ENCODE measurements around the gene SP3. TPM values are rescaled to one million over a fixed set of nuclear protein-coding genes. Genes with fewer than 3 reads are reported as not detected.
A peak's percentile ranks its signal among the peaks of the same experiment; 100 is the strongest.

The SP3 gene
- total and polyA plus RNA-seq, 2 experiments from 2014 or later: 24.1 to 110 TPM

DNA sequence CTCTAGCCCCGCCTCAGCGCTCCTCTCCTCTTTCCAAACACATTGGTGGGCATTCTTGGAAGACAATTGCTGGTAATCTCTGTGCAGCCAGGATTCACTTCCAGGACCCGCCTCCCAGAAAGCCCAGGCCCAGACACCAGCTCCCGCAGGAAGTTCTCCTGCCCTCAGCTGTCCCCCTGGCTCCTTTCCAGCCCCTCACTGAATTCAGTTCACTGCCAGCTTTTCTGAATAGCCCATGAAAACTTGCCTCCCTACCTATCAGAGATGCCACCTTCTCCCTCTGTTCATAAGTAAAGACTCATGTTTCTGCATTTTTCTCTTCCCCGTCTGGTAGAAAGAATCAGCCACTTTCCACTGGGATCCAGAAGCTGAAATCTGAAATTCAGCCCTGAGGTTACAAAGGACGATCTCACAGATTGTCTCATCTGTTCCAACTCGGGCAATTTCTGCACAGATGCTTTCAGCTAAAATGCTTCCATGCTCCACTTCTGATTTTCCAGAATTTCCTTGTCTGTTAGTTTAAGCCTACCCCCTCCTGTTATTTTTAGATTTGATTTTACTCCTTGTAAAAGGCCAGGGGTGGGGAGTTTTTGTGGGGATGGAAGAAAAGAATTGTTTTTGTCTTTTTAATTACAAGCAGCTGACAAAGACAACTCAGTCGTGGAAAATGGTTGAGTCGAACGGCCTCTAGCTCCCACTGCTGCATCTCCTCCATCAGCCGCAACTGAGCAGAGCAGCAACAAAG lies 98.1 kb downstream of the SP3 start:
- DNase-seq (ENCODE audit: low spot score) (no peak), ATAC-seq (no peak)
- H3K36me3 Mint-ChIP-seq (ENCODE audit: low read depth): no peaks in the 10 kb centered on the region
- H3K4me2 ChIP-seq: no peak overlapping the region
- H2AFZ ChIP-seq: peak overlapping the region; percentile 76; the same call in 1 of the 2 replicates
- H3K27ac Mint-ChIP-seq: no peak overlapping the region
- H3K27me3 Mint-ChIP-seq (ENCODE audit: insufficient read depth, low read depth, poor library complexity): peaks cover 6% of the 10 kb centered on the region
- peaks cover 12% of the 10 kb centered on the region; the same call in 1 of the 2 replicates for H3K9me2 ChIP-seq (ENCODE audit: insufficient read depth)
- H3K4me3 Mint-ChIP-seq: no peak overlapping the region
- no peaks in the 10 kb centered on the region for H3K36me3 ChIP-seq (ENCODE audit: insufficient read depth)
- H3K9me3 Mint-ChIP-seq: no peaks in the 10 kb centered on the region
- no peak for TF ChIP-seq ZNF331 (CRISPR knock-in tag; IDR thresholded peaks at IDR 0.05; ENCODE audit: low read depth)
- TF ChIP-seq, protein P1, sequence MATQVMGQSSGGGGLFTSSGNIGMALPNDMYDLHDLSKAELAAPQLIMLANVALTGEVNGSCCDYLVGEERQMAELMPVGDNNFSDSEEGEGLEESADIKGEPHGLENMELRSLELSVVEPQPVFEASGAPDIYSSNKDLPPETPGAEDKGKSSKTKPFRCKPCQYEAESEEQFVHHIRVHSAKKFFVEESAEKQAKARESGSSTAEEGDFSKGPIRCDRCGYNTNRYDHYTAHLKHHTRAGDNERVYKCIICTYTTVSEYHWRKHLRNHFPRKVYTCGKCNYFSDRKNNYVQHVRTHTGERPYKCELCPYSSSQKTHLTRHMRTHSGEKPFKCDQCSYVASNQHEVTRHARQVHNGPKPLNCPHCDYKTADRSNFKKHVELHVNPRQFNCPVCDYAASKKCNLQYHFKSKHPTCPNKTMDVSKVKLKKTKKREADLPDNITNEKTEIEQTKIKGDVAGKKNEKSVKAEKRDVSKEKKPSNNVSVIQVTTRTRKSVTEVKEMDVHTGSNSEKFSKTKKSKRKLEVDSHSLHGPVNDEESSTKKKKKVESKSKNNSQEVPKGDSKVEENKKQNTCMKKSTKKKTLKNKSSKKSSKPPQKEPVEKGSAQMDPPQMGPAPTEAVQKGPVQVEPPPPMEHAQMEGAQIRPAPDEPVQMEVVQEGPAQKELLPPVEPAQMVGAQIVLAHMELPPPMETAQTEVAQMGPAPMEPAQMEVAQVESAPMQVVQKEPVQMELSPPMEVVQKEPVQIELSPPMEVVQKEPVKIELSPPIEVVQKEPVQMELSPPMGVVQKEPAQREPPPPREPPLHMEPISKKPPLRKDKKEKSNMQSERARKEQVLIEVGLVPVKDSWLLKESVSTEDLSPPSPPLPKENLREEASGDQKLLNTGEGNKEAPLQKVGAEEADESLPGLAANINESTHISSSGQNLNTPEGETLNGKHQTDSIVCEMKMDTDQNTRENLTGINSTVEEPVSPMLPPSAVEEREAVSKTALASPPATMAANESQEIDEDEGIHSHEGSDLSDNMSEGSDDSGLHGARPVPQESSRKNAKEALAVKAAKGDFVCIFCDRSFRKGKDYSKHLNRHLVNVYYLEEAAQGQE (IDR thresholded peaks at IDR 0.05; ENCODE audit: unreplicated experiment): no peak
- TF ChIP-seq CREB1 (CRISPR knock-in tag; IDR thresholded peaks at IDR 0.05; ENCODE audit: low read depth): no peak
- no peak for TF ChIP-seq ZNF114 (CRISPR knock-in tag; IDR thresholded peaks at IDR 0.05)
- TF ChIP-seq CTCF (conservative IDR thresholded peaks at IDR 0.05; ENCODE audit: low read depth in 2 of 2): no peak
- no peak for TF ChIP-seq EZH2phosphoT487 (IDR thresholded peaks at IDR 0.05; ENCODE audit: unreplicated experiment)
- no peak for TF ChIP-seq EZH2 (IDR thresholded peaks at IDR 0.05; ENCODE audit: low read depth, unreplicated experiment)
- TF ChIP-seq STAT1 (IDR thresholded peaks at IDR 0.05; ENCODE audit: unreplicated experiment): no peak
- TF ChIP-seq JUNB (IDR thresholded peaks at IDR 0.05; ENCODE audit: unreplicated experiment): no peak
- TF ChIP-seq ETS1 (IDR thresholded peaks at IDR 0.05): no peak
- TF ChIP-seq NANOG (IDR thresholded peaks at IDR 0.05; ENCODE audit: borderline replicate concordance): no peak
- no peak for TF ChIP-seq POLR2AphosphoS5 (IDR thresholded peaks at IDR 0.05; ENCODE audit: low read depth)
- no peak for TF ChIP-seq ZNF462 (CRISPR knock-in tag; IDR thresholded peaks at IDR 0.05)
- H3K4me1 Mint-ChIP-seq: peaks cover 6% of the 10 kb centered on the region
- H4K20me1 ChIP-seq (replicated peaks; ENCODE audit: insufficient read depth): no peaks in the 10 kb centered on the region
- H3K4me1 ChIP-seq (ENCODE audit: insufficient read depth): peaks cover 5% of the 10 kb centered on the region; the same call in 1 of the 2 replicates
- no peak overlapping the region for H3K4me3 ChIP-seq
- H3K27me3 ChIP-seq (ENCODE audit: insufficient read depth): no peaks in the 10 kb centered on the region
- H3K79me2 ChIP-seq (replicated peaks; ENCODE audit: insufficient read depth): no peaks in the 10 kb centered on the region
- no peak overlapping the region for H3K27ac ChIP-seq (ENCODE audit: low read depth)
- no peaks in the 10 kb centered on the region for H3F3A ChIP-seq (replicated peaks; ENCODE audit: low read depth)

Data from GM23338 (cell line).